Measurements from ENCODE around the gene TEAD4. TPM values are rescaled to one million over a fixed set of nuclear protein-coding genes. Genes with fewer than 3 reads are reported as not detected.

TEAD4 gene
- total RNA-seq, 1 experiment from 2014 or later, result 43.2 TPM

GRCh38 chr12:3002646-3003045 is 43.4 kb downstream of the TEAD4 start:
- Histone ChIP-seq H3K27me3 (ENCODE audit: insufficient read depth, low read length) (no peaks in the 10 kb centered on the region), H3K79me2 (ENCODE audit: insufficient read depth, low read length) (peaks cover 19% of the 10 kb centered on the region; the same call in 1 of the 2 replicates), H3K4me2 (ENCODE audit: low read length) (no peak overlapping the region), H3K27ac (ENCODE audit: low read depth, low read length) (no peak overlapping the region), H2AFZ (ENCODE audit: low read depth, low read length, poor library complexity, severe bottlenecking) (no peak overlapping the region), H3K4me1 (ENCODE audit: control insufficient read depth in 1 of 2, insufficient read depth in 2 of 2, low read length in 2 of 2) (no peaks in the 10 kb centered on the region), H3K9me3 (ENCODE audit: control insufficient read depth in 1 of 2, insufficient read depth in 1 of 2, low read depth in 1 of 2, low read length in 2 of 2) (no peaks in the 10 kb centered on the region), H4K20me1 (ENCODE audit: insufficient read depth) (no peaks in the 10 kb centered on the region), H3K36me3 (ENCODE audit: control insufficient read depth in 1 of 2, insufficient read depth in 2 of 2, low read length in 2 of 2) (peaks cover 3 to 15% of the 10 kb centered on the region in 2 experiments; a peak in 2 of 4 replicates), H3K9ac (ENCODE audit: low read length) (no peak overlapping the region), H3K4me3 (replicated peaks in 1 of 2; ENCODE audit: low read depth in 1 of 2, low read length in 2 of 2) (no peak overlapping the region), H3K9me2 (ENCODE audit: insufficient read depth) (no peaks in the 10 kb centered on the region)
- ChIA-PET POLR2A (no interaction called here), CTCF (no interaction called here), RAD21 (ENCODE audit: low non-redundant PET in 1 of 2, low total read pairs in 2 of 2, uncharacterized antibody in 2 of 2, unreplicated experiment in 2 of 2) (interaction anchor here in 1 of 2 experiments (0.6 kb wide), 1 partner anchor 58 kb away, joined by 3 read pairs; no protein-coding TSS in a partner anchor)
- ATAC-seq, result no peak
- no TSS peak for BruUV-seq (replicated peaks)
- TF ChIP-seq CTCF (IDR thresholded peaks at IDR 0.05 in 2 of 3, conservative IDR thresholded peaks at IDR 0.05 in 1 of 3; ENCODE audit: borderline replicate concordance in 1 of 3, insufficient read depth in 1 of 3, low read depth in 2 of 3, low read length in 2 of 3), result no peak
- no peak for TF ChIP-seq REST (IDR thresholded peaks at IDR 0.05; ENCODE audit: low read depth)
- TF ChIP-seq RAD21 (IDR thresholded peaks at IDR 0.05; ENCODE audit: low read depth), result no peak
- no peak for TF ChIP-seq MAX (IDR thresholded peaks at IDR 0.05)
- TF ChIP-seq CEBPB (IDR thresholded peaks at IDR 0.05; ENCODE audit: low read depth), result no peak
- TF ChIP-seq SRF (IDR thresholded peaks at IDR 0.05; ENCODE audit: low read depth), result no peak
- no peak for TF ChIP-seq YY1 (IDR thresholded peaks at IDR 0.05; ENCODE audit: extremely low read depth, insufficient replicate concordance, low read depth, low read length)
- TF ChIP-seq SIN3A (IDR thresholded peaks at IDR 0.05; ENCODE audit: low read depth), result no peak
- no peak for TF ChIP-seq EZH2 (IDR thresholded peaks at IDR 0.05)
- TF ChIP-seq FOSL1 (IDR thresholded peaks at IDR 0.05; ENCODE audit: low read depth), result no peak
- no peak for TF ChIP-seq SP1 (IDR thresholded peaks at IDR 0.05; ENCODE audit: low read depth)
- no peak for TF ChIP-seq ATF3 (IDR thresholded peaks at IDR 0.05)
- no peak for TF ChIP-seq JUND (IDR thresholded peaks at IDR 0.05)
- no peak for TF ChIP-seq EZH2phosphoT487 (IDR thresholded peaks at IDR 0.05; ENCODE audit: borderline replicate concordance)
- TF ChIP-seq ELF1 (IDR thresholded peaks at IDR 0.05; ENCODE audit: borderline replicate concordance, low read depth), result no peak
- no peak for TF ChIP-seq EGR1 (IDR thresholded peaks at IDR 0.05; ENCODE audit: low read depth)
- intact Hi-C loops (cut with micrococcal nuclease), result no loop called here
- DNase-seq (ENCODE audit: low read depth, low spot score), result no peak
